Measurements from ENCODE around the gene CLP1. TPM values are rescaled to one million over a fixed set of nuclear protein-coding genes. Genes with fewer than 3 reads are reported as not detected.

The CLP1 gene
- total and polyA plus RNA-seq, 4 donors, result 5.9 to 12.3 (median 8.3) TPM

GRCh38 chr11:57662893-57663292, 5.3 kb downstream of the CLP1 start:
- peak; percentile 39 to 58 for TF ChIP-seq RAD21 (IDR thresholded peaks at IDR 0.05)
- TF ChIP-seq FOXA1 (IDR thresholded peaks at IDR 0.05), result no peak
- Histone ChIP-seq H3K9ac (ENCODE audit: low read depth in 1 of 2, low read length in 2 of 2) (no peak overlapping the region), H3K36me3 (ENCODE audit: control insufficient read depth in 4 of 4, insufficient read depth in 3 of 4, low read depth in 1 of 4, low read length in 3 of 4) (peaks cover 9 to 25% (median 16%) of the 10 kb centered on the region in 4 donors), H3K27me3 (ENCODE audit: control insufficient read depth in 4 of 4, insufficient read depth in 4 of 4, low read length in 3 of 4) (no peaks in the 10 kb centered on the region), H3K4me1 (ENCODE audit: control insufficient read depth in 4 of 4, insufficient read depth in 4 of 4, low read length in 3 of 4) (peaks cover 3 to 22% (median 15%) of the 10 kb centered on the region in 4 donors), H3K27ac (ENCODE audit: low read depth in 1 of 2, low read length in 2 of 2) (no peak overlapping the region), H3K4me3 (ENCODE audit: low read depth in 1 of 3, low read length in 3 of 3) (no peak overlapping the region), H3K9me3 (ENCODE audit: control insufficient read depth in 4 of 4, low read length in 3 of 4) (no peaks in the 10 kb centered on the region)
- no peak for DNase-seq (ENCODE audit: low spot score)
- 71% methylated on average over 4 of the region's 4 CpGs for WGBS

- no peak for DNase-seq (ENCODE audit: low spot score)
- WGBS, result 83% methylated on average over 9 of the region's 9 CpGs
- TF ChIP-seq REST (IDR thresholded peaks at IDR 0.05) (no peak), MAX (IDR thresholded peaks at IDR 0.05) (no peak), EGR1 (IDR thresholded peaks at IDR 0.05; ENCODE audit: low read depth in 2 of 2) (no peak), GABPA (IDR thresholded peaks at IDR 0.05 in 1 of 2, conservative IDR thresholded peaks at IDR 0.05 in 1 of 2) (no peak), FOXA2 (IDR thresholded peaks at IDR 0.05) (no peak), ZBTB33 (IDR thresholded peaks at IDR 0.05) (no peak), TAF1 (conservative IDR thresholded peaks at IDR 0.05) (no peak), SP1 (IDR thresholded peaks at IDR 0.05) (no peak), JUND (IDR thresholded peaks at IDR 0.05) (no peak), HNF4A (conservative IDR thresholded peaks at IDR 0.05) (no peak), ATF3 (IDR thresholded peaks at IDR 0.05) (no peak), HNF4G (IDR thresholded peaks at IDR 0.05) (no peak), YY1 (IDR thresholded peaks at IDR 0.05) (no peak)
- Histone ChIP-seq H3K36me3 (ENCODE audit: control insufficient read depth in 4 of 4, insufficient read depth in 3 of 4, low read depth in 1 of 4, low read length in 3 of 4) (peaks cover 9 to 25% (median 16%) of the 10 kb centered on the region in 4 donors), H3K9me3 (ENCODE audit: control insufficient read depth in 4 of 4, low read length in 3 of 4) (no peaks in the 10 kb centered on the region), H3K27me3 (ENCODE audit: control insufficient read depth in 4 of 4, insufficient read depth in 4 of 4, low read length in 3 of 4) (no peaks in the 10 kb centered on the region), H3K27ac (ENCODE audit: low read depth in 1 of 2, low read length in 2 of 2) (no peak overlapping the region), H3K4me3 (ENCODE audit: low read depth in 1 of 3, low read length in 3 of 3) (no peak overlapping the region), H3K4me1 (ENCODE audit: control insufficient read depth in 4 of 4, insufficient read depth in 4 of 4, low read length in 3 of 4) (peaks cover 0 to 14% (median 11%) of the 10 kb centered on the region in 4 donors), H3K9ac (ENCODE audit: low read depth in 1 of 2, low read length in 2 of 2) (no peak overlapping the region)
Observed at GRCh38 chr11:57663975-57664374, 6.4 kb downstream of the CLP1 start.

Data from liver (tissue), 9 donors.